Pancreas (tissue), 10 donors: Measurements from ENCODE around the gene XYLT2. TPM values are rescaled to one million over a fixed set of nuclear protein-coding genes. Genes with fewer than 3 reads are reported as not detected.
A peak's percentile ranks its signal among the peaks of the same experiment; 100 is the strongest.

Experiments
- ATAC-seq, 4 donors: fragments of 200-7000 bp; cut with Tn5 transposase; one replicate each; pipeline versions ENCODE4 v1.8.0 to v1.9.1; 2020; ENCODE audit warnings: mild to moderate bottlenecking in 4 of 4, moderate library complexity in 4 of 4
- DNase-seq, 6 donors: peaks; one replicate each; pipeline ENCODE4 v3.0.0-alpha.2; 2020
- FAIRE-seq: peaks from 2 replicates; lab custom pipeline; 2012; peaks lifted over from hg19 to GRCh38; lab: Jason Lieb, UNC
- H3K27ac ChIP-seq, 4 donors: fragments of 200-600 bp; sonication (generic); 1 replicate in 3 of 4; 2 replicates in 1 of 4; pipeline versions ENCODE4 v1.5.0 to v1.8.0; 2020
- H3K27me3 ChIP-seq, 4 donors: fragments of 200-600 bp; one replicate each; pipeline ENCODE4 v1.8.0; 2021
- H3K36me3 ChIP-seq, 3 donors: fragments of 200-600 bp; sonication (generic) in 1 of 3; one replicate each; pipeline versions ENCODE4 v1.5.0 to v1.8.0; 2020 to 2021
- H3K4me1 ChIP-seq, 3 donors: fragments of 200-600 bp; one replicate each; pipeline ENCODE4 v1.8.0; 2021
- H3K4me3 ChIP-seq, 4 donors: fragments of 200-600 bp; sonication (generic) in 2 of 4; one replicate each; pipeline versions ENCODE4 v1.5.0 to v1.8.0; 2020 to 2021
- H3K9me3 ChIP-seq, 4 donors: fragments of 200-600 bp; one replicate each; pipeline ENCODE4 v1.8.0; 2021
- WGBS, 2 donors: extraction: QIAGEN DNeasy Blood & Tissue Kit; methylation state at CpG; one replicate each; pipeline ENCODE4 v1.1.7; 2013; 5-methylcytosine and 5-hydroxymethylcytosine counted together
- intact Hi-C, 3 donors: fragments of 100-400 bp; cut with DNase I; formaldehyde crosslinking; loops; one replicate each; pipeline versions ENCODE4 v1.11.1 to v1.14.2; 2022
- polyA plus RNA-seq, 2 donors: library from polyadenylated mRNA; stranded (reverse); fragments of 200-250 nt; gene quantifications; one replicate each; pipeline ENCODE4 v1.2.3, GENCODE V29; 2013
- total RNA-seq, 6 donors: library from RNA; stranded (reverse); fragmentation: NEBNext Ultra II Directional in 4 of 6; extraction: Animal tissue kit (Norgen Biotek cat#: 25700) in 4 of 6; gene quantifications; one replicate each; pipeline versions ENCODE4 v1.2.1 to v1.2.4, GENCODE V29; 2021 to 2023
- TF ChIP-seq, protein P1 (sequence below), 4 donors: fragments of 200-600 bp; sonication (generic) in 3 of 4; IDR thresholded peaks; one replicate each; pipeline versions ENCODE4 v1.5.0 to v1.8.0; 2021; ENCODE audit warnings: antibody characterized with exemption in 4 of 4
- donor health status: healthy with polysubstance abuse.
- donor health status: DM: no; HTN: no; CAD: no; lungs with moderate emphysema.
- donor health status: DM: no; HTN: no; CAD: no.
- donor health status: control.
- donor health status: control.
- donor health status: Bipolar disorder and iron deficiency.
- donor health status: DM: yes; HTN: yes; CAD: no.
- donor health status: DM: no; HTN: no; CAD: no.
- donor health status: DM: no; HTN: no; CAD: no.
- donor health status: DM: yes; HTN: yes; CAD: no.

Gene XYLT2
- total and polyA plus RNA-seq, 8 donors, result 9.8 to 15.5 (median 12.6) TPM

DNA sequence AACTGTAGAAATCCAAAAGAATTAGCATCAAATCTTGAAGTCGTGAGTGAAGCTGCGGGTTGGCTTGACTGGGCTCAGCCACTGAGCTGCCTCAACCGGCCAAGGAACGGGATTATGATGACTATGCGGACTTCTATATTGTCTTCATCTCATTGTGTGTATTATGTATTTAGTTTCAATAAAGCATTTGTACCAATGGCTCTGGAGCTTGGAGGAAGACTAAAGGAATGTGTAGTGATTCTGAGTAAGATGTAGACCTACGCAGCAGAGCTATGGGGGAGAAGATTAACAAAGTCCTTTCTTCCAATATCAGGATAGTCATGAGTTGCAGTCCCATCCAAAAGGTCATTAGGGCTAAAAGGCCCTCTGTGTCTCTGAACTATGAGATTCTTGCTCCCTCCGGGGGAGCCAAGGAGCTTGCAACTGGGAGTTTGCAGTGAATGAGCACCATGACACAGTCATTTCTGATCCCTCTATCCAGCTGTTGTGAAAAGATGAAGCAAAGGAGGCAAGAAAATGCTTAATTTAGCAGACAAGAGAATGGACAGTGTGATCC lies 35.4 kb downstream of the XYLT2 start:
- 91 to 94% methylated on average over 7 of the region's 7 CpGs for WGBS, 2 donors
- Histone ChIP-seq H3K27me3 (no peaks in the 10 kb centered on the region), H3K36me3 (peaks cover 7 to 50% (median 40%) of the 10 kb centered on the region in 3 donors), H3K27ac (no peak overlapping the region), H3K4me1 (no peaks in the 10 kb centered on the region), H3K4me3 (no peak overlapping the region), H3K9me3 (no peaks in the 10 kb centered on the region)
- intact Hi-C loops, result no loop called here
- FAIRE-seq, result no peak
- DNase-seq, result no peak
- ATAC-seq, result peak in 1 of 4 donors; percentile 8
- TF ChIP-seq, protein P1, sequence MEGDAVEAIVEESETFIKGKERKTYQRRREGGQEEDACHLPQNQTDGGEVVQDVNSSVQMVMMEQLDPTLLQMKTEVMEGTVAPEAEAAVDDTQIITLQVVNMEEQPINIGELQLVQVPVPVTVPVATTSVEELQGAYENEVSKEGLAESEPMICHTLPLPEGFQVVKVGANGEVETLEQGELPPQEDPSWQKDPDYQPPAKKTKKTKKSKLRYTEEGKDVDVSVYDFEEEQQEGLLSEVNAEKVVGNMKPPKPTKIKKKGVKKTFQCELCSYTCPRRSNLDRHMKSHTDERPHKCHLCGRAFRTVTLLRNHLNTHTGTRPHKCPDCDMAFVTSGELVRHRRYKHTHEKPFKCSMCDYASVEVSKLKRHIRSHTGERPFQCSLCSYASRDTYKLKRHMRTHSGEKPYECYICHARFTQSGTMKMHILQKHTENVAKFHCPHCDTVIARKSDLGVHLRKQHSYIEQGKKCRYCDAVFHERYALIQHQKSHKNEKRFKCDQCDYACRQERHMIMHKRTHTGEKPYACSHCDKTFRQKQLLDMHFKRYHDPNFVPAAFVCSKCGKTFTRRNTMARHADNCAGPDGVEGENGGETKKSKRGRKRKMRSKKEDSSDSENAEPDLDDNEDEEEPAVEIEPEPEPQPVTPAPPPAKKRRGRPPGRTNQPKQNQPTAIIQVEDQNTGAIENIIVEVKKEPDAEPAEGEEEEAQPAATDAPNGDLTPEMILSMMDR (IDR thresholded peaks at IDR 0.05), result no peak

DNA sequence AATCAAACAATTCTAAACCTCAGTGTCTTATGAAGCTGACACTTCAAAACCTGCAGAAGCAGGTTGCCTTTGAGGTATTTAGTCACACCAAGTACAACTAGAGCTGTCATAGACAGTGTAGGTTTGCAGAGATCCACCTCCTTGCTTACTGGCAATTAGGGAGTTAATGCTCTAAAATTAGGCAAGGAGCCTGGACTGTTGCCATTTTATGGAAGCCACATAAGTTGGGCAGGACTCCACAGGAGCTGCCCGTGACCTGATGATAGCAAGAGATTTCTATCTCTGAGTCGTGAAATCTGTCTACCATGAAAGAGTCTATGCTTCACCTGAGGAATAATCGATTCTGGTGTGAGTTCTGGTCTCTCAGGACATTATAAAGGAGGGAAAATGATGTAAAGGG lies 36.0 kb downstream of the XYLT2 start:
- DNase-seq (no peak), ATAC-seq (no peak), FAIRE-seq (no peak)
- no peaks in the 10 kb centered on the region for H3K4me1 ChIP-seq
- H3K27ac ChIP-seq, result no peak overlapping the region
- no peak overlapping the region for H3K4me3 ChIP-seq
- no peaks in the 10 kb centered on the region for H3K27me3 ChIP-seq
- TF ChIP-seq, protein P1 (IDR thresholded peaks at IDR 0.05), result no peak
- WGBS, 2 donors, result 39 to 44% methylated on average over 3 of the region's 3 CpGs
- H3K9me3 ChIP-seq, result no peaks in the 10 kb centered on the region
- intact Hi-C loops, result no loop called here
- peaks cover 7 to 55% (median 45%) of the 10 kb centered on the region in 3 donors for H3K36me3 ChIP-seq

DNA sequence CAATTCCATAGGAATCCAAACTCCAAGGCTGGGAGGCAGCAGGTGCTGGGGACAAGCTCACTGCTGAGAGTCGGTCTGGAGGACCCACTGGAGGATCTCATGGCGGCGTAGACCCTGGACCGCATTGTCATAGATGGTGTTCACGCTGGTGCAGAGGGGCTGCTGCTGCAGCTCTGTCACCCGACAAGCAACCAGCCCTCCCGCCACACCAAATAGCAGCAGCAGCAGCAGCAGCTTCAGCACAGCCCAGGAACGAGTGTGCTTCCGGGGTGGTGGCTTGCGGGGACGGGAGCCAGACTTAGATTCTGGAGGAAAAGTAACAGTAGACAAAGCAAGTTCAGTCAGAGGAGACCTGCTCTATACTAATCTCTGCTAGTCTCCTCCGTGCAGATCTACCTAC lies 37.0 kb downstream of the XYLT2 start:
- H3K36me3 ChIP-seq, result peaks cover 7 to 65% (median 54%) of the 10 kb centered on the region in 3 donors
- peak in 1 of 6 donors; percentile 32 for DNase-seq
- WGBS, 2 donors, result 91 to 92% methylated on average over 12 of the region's 12 CpGs
- H3K4me3 ChIP-seq, result no peak overlapping the region
- H3K4me1 ChIP-seq, result no peaks in the 10 kb centered on the region
- H3K27ac ChIP-seq, result no peak overlapping the region
- FAIRE-seq, result no peak
- intact Hi-C loops, result no loop called here
- H3K27me3 ChIP-seq, result no peaks in the 10 kb centered on the region
- no peaks in the 10 kb centered on the region for H3K9me3 ChIP-seq
- TF ChIP-seq, protein P1 (IDR thresholded peaks at IDR 0.05), result no peak
- ATAC-seq, result no peak

DNA sequence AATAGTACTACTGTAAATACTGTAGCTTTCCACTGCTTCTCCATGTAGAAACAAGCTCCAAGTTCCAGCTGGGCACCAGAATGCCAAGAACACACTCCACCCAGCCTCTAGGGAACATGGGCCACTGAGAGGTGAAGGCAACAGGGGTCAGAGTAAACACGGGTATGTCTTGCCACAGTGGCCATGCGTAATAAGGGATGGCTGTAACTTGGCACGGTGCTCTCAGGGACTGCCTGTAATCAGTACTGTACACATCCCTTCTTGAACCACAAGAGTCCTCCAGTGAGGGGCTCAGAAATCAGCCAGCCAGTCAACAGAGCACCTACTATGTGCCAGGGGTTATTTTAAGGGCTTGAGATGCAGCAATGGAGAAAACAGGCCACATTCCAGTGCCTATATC lies 40.6 kb downstream of the XYLT2 start:
- peaks cover 11 to 95% (median 66%) of the 10 kb centered on the region in 3 donors for H3K36me3 ChIP-seq

DNA sequence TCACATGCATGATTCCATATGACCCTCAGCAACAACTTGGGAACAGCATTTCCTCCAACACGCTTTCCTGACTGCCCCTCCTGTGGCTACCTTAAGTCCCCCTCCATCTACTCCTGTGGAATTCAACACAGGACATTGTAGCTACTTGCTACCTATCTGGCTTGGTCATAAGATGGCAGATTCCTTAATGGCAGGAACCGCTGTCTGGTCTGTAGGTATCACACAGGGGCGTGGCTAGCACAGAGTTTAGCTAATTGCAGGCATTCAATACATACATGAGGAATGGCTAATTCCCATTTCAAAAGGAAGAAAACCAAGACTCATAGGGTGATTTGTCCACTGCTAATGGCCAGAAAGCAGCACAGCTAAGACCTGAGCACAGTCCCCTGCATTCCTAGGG lies 42.8 kb downstream of the XYLT2 start:
- 91 to 92% methylated on average over 3 of the region's 3 CpGs for WGBS, 2 donors
- H3K27me3 ChIP-seq, result no peaks in the 10 kb centered on the region
- intact Hi-C loops, result no loop called here
- H3K4me3 ChIP-seq, result no peak overlapping the region
- no peaks in the 10 kb centered on the region for H3K9me3 ChIP-seq
- H3K36me3 ChIP-seq, result peaks cover 13 to 94% (median 59%) of the 10 kb centered on the region in 3 donors
- H3K4me1 ChIP-seq, result peaks cover 0 to 8% (median 0%) of the 10 kb centered on the region in 3 donors
- no peak overlapping the region for H3K27ac ChIP-seq
- no peak for DNase-seq
- TF ChIP-seq, protein P1 (IDR thresholded peaks at IDR 0.05), result no peak
- no peak for ATAC-seq
- no peak for FAIRE-seq

More for the DNA sequence above, 40.6 kb downstream of the XYLT2 start:
- Histone ChIP-seq H3K27ac (no peak overlapping the region), H3K4me1 (no peaks in the 10 kb centered on the region), H3K9me3 (no peaks in the 10 kb centered on the region), H3K27me3 (no peaks in the 10 kb centered on the region), H3K4me3 (no peak overlapping the region)
- peak in 2 of 4 donors; percentile 20 to 28 for ATAC-seq
- TF ChIP-seq, protein P1 (IDR thresholded peaks at IDR 0.05), result no peak
- peak in 1 of 6 donors; percentile 21 for DNase-seq
- intact Hi-C loops, result no loop called here
- 52 to 58% methylated on average over 3 of the region's 3 CpGs for WGBS, 2 donors
- FAIRE-seq, result no peak
